ENCODE results near the gene MTUS2. TPM values are rescaled to one million over a fixed set of nuclear protein-coding genes. Genes with fewer than 3 reads are reported as not detected.

Gene MTUS2
- total and polyA plus RNA-seq, 2 donors from 2014 or later: 0.06 to 0.22 TPM

DNA sequence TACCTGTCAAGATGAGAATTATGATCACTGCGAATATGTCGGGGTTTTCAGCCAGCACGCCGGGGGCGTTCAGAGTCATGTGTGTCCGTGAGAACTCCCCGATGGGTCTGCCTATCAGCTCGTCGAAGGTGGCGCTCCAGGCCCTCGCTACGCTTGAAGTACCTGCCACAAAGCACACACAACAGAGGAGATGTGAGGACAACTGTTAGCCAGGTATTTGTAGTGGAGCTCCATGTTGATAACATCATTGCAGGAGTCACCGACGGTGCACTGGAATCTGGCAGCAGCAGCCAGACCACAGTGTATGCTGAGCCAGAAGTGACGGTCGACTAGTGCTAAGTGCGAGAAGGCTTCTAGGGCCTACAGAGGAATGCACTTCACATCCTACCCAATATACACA is 712.7 kb downstream of the MTUS2 start:
- Histone ChIP-seq H3K9me3 (ENCODE audit: control insufficient read depth in 2 of 3, insufficient read depth in 1 of 3, low read length in 3 of 3) (no peaks in the 10 kb centered on the region), H3K27ac (ENCODE audit: low read depth in 2 of 2, low read length in 2 of 2) (no peak overlapping the region), H3K27me3 (ENCODE audit: control insufficient read depth, insufficient read depth, low read length) (no peaks in the 10 kb centered on the region), H3K36me3 (ENCODE audit: control insufficient read depth in 2 of 3, insufficient read depth in 3 of 3, low read length in 3 of 3) (no peaks in the 10 kb centered on the region), H3K9ac (ENCODE audit: low read length in 3 of 3) (no peak overlapping the region), H3K4me1 (ENCODE audit: control insufficient read depth in 2 of 3, insufficient read depth in 2 of 3, low read depth in 1 of 3, low read length in 3 of 3) (no peaks in the 10 kb centered on the region), H3K4me3 (ENCODE audit: low read length in 3 of 3) (no peak overlapping the region)
- no peak for FAIRE-seq
- TF ChIP-seq, protein P1, sequence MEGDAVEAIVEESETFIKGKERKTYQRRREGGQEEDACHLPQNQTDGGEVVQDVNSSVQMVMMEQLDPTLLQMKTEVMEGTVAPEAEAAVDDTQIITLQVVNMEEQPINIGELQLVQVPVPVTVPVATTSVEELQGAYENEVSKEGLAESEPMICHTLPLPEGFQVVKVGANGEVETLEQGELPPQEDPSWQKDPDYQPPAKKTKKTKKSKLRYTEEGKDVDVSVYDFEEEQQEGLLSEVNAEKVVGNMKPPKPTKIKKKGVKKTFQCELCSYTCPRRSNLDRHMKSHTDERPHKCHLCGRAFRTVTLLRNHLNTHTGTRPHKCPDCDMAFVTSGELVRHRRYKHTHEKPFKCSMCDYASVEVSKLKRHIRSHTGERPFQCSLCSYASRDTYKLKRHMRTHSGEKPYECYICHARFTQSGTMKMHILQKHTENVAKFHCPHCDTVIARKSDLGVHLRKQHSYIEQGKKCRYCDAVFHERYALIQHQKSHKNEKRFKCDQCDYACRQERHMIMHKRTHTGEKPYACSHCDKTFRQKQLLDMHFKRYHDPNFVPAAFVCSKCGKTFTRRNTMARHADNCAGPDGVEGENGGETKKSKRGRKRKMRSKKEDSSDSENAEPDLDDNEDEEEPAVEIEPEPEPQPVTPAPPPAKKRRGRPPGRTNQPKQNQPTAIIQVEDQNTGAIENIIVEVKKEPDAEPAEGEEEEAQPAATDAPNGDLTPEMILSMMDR (IDR thresholded peaks at IDR 0.05; ENCODE audit: borderline replicate concordance, extremely low read depth, insufficient read depth): no peak
- DNase-seq: no peak
- intact Hi-C loops (cut with DNase I): no loop called here

DNA sequence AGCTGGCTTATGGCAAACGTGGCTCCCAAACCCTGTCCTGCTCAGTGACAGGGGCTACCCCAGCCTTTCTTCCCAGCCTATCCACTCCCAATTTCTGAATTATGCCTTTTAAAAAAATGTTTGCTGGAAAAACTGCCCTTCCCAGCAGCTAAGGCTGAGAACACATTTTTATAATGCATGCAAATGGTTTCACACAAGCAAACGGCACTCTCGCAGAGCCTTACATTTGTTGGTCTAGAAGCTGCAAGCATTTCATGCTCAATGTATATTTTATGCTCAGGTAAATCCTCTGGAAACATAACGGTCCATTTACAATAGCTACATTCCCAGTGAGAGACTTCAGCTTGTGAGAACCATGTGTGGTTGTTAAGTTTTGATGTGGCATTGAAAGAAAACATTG is 713.9 kb downstream of the MTUS2 start:
- intact Hi-C loops (cut with DNase I): no loop called here
- FAIRE-seq (no peak), DNase-seq (no peak)
- Histone ChIP-seq H3K9ac (ENCODE audit: low read length in 3 of 3) (no peak overlapping the region), H3K36me3 (ENCODE audit: control insufficient read depth in 2 of 3, insufficient read depth in 3 of 3, low read length in 3 of 3) (no peaks in the 10 kb centered on the region), H3K27ac (ENCODE audit: low read depth in 2 of 2, low read length in 2 of 2) (no peak overlapping the region), H3K9me3 (ENCODE audit: control insufficient read depth in 2 of 3, insufficient read depth in 1 of 3, low read length in 3 of 3) (no peaks in the 10 kb centered on the region), H3K27me3 (ENCODE audit: control insufficient read depth, insufficient read depth, low read length) (no peaks in the 10 kb centered on the region), H3K4me3 (ENCODE audit: low read length in 3 of 3) (no peak overlapping the region), H3K4me1 (ENCODE audit: control insufficient read depth in 2 of 3, insufficient read depth in 2 of 3, low read depth in 1 of 3, low read length in 3 of 3) (no peaks in the 10 kb centered on the region)
- TF ChIP-seq, protein P1 (IDR thresholded peaks at IDR 0.05; ENCODE audit: borderline replicate concordance, extremely low read depth, insufficient read depth): no peak

DNA sequence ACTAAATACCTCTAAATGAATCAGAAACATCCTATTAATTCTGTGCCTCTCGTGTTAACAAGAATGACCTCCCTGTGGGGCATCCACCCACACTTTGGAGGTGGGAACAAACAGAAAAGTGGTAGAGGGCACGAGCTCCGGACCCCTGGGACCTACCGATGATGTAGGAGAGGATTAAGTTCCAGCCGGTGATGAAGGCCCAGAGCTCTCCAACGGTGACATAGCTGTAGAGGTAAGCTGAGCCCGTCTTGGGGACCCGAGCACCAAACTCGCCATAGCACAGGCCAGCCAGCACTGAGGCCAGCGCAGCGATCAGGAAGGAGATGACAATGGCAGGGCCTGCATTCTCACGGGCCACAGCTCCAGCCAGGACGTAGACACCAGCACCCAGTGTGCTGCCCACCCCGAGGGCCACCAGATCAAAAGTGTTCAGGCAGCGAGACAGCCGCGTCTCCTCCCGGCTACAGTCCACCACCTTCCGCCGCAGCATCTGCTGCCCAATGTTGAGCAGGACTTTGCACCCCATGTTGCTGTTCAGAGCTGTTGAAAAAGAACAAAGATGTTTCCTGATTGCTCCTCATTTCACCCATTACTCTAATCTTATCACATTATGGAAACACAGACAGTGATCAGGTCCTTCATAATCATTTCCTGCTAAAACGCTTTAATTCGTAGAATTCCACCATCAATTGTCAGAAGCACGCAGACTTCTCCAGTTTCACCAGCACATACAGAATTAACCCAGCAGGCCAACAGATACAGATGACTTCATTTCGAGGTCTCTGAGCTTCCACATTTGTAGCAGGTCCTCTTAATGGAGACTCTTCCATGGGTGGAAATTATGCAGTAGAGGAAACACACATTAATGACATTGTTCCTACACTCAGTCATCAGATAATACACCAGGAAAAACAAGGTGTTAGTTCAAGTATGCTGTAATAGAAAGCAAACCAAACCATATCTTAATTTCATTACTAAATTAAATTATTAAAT is 715.8 kb downstream of the MTUS2 start:
- TF ChIP-seq, protein P1 (IDR thresholded peaks at IDR 0.05; ENCODE audit: borderline replicate concordance, extremely low read depth, insufficient read depth): no peak
- DNase-seq (no peak), FAIRE-seq (no peak)
- Histone ChIP-seq H3K9me3 (ENCODE audit: control insufficient read depth in 2 of 3, insufficient read depth in 1 of 3, low read length in 3 of 3) (no peaks in the 10 kb centered on the region), H3K27ac (ENCODE audit: low read depth in 2 of 2, low read length in 2 of 2) (no peak overlapping the region), H3K4me1 (ENCODE audit: control insufficient read depth in 2 of 3, insufficient read depth in 2 of 3, low read depth in 1 of 3, low read length in 3 of 3) (no peaks in the 10 kb centered on the region), H3K36me3 (ENCODE audit: control insufficient read depth in 2 of 3, insufficient read depth in 3 of 3, low read length in 3 of 3) (no peaks in the 10 kb centered on the region), H3K27me3 (ENCODE audit: control insufficient read depth, insufficient read depth, low read length) (no peaks in the 10 kb centered on the region), H3K9ac (ENCODE audit: low read length in 3 of 3) (no peak overlapping the region), H3K4me3 (ENCODE audit: low read length in 3 of 3) (no peak overlapping the region)
- intact Hi-C loops (cut with DNase I): no loop called here

Data from kidney (tissue), 14 donors.